HCT116 (cell line): ENCODE measurements around the gene ZNF560.

Experiments used
- EZH2 ChIP-seq: fragments of 200-600 bp; sonication (generic); IDR thresholded peaks from 2 replicates; pipeline ENCODE4 v1.6.1; 2017; ENCODE audit warnings: antibody characterized with exemption, mixed run types
- EZH2phosphoT487 ChIP-seq: fragments of 200-600 bp; IDR thresholded peaks from 2 replicates; pipeline ENCODE4 v1.6.1; 2018; ENCODE audit warnings: antibody characterized with exemption, borderline replicate concordance
- JUND ChIP-seq: IDR thresholded peaks from 2 replicates; pipeline ENCODE4 v1.6.1; 2012
- POLR2A ChIP-seq: IDR thresholded peaks from 2 replicates; pipeline ENCODE4 v1.7.0; 2011; ENCODE audit warnings: borderline replicate concordance; ENCODE audit not compliant: insufficient read depth, insufficient read length; ENCODE audit errors: extremely low read depth
- SIN3A ChIP-seq: IDR thresholded peaks from 2 replicates; pipeline ENCODE4 v1.6.1; 2012; ENCODE audit warnings: low read depth
- TCF7L2 ChIP-seq: IDR thresholded peaks from 2 replicates; pipeline ENCODE4 v1.7.0; 2011; ENCODE audit warnings: borderline replicate concordance, inconsistent platforms; ENCODE audit not compliant: insufficient read depth, insufficient read length; ENCODE audit errors: extremely low read depth
- ZFX ChIP-seq: fragments of 450-650 bp; IDR thresholded peaks from 2 replicates; pipeline ENCODE4 v1.6.1; 2017
- ZNF274 ChIP-seq: fragments of 200-500 bp; sonication (Bioruptor generic); IDR thresholded peaks from 2 replicates; pipeline ENCODE4 v1.6.1; 2014; ENCODE audit warnings: mild to moderate bottlenecking, low read depth, low read length, inconsistent platforms
- TF ChIP-seq, protein P1 (sequence below), 3 experiments: fragments of 200-600 bp in 1 of 3; sonication (generic) in 1 of 3; IDR thresholded peaks in 2 of 3; conservative IDR thresholded peaks in 1 of 3; 2 replicates each; pipeline ENCODE4 v1.5.1; 2012 to 2017; ENCODE audit warnings: low read depth in 2 of 3, low read length in 2 of 3, antibody characterized with exemption in 1 of 3, borderline replicate concordance in 1 of 3, control low read depth in 1 of 3, mild to moderate bottlenecking in 1 of 3, mixed read lengths in 1 of 3, mixed run types in 1 of 3, moderate library complexity in 1 of 3; ENCODE audit not compliant: insufficient read depth in 1 of 3
- TF ChIP-seq, protein P2 (sequence below): IDR thresholded peaks from 2 replicates; pipeline ENCODE4 v1.6.1; 2012; ENCODE audit warnings: low read depth

DNA sequence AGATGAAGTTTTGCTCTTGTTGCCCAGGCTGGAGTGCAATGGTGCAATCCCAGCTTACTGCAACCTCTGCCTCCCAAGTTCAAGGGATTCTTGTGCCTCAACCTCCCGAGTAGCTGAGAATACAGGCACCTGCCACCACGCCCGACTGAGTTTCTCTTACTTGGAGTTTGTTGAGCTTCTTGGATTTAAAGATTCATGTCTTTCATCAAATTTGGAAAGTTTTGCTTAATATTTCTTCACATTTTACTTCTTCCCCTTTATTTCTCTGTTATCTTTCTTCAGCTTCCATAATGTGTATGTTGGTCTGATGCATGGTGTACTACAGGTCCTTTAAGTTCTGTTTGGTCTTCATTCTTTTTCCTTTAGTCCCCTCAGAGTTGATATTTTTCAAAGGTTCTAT lies 8.9 kb upstream of the ZNF560 start:
- no peak for TF ChIP-seq ZFX
- TF ChIP-seq, protein P1, sequence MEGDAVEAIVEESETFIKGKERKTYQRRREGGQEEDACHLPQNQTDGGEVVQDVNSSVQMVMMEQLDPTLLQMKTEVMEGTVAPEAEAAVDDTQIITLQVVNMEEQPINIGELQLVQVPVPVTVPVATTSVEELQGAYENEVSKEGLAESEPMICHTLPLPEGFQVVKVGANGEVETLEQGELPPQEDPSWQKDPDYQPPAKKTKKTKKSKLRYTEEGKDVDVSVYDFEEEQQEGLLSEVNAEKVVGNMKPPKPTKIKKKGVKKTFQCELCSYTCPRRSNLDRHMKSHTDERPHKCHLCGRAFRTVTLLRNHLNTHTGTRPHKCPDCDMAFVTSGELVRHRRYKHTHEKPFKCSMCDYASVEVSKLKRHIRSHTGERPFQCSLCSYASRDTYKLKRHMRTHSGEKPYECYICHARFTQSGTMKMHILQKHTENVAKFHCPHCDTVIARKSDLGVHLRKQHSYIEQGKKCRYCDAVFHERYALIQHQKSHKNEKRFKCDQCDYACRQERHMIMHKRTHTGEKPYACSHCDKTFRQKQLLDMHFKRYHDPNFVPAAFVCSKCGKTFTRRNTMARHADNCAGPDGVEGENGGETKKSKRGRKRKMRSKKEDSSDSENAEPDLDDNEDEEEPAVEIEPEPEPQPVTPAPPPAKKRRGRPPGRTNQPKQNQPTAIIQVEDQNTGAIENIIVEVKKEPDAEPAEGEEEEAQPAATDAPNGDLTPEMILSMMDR (IDR thresholded peaks at IDR 0.05 in 2 of 3, conservative IDR thresholded peaks at IDR 0.05 in 1 of 3; ENCODE audit: borderline replicate concordance in 1 of 3, insufficient read depth in 1 of 3, low read depth in 2 of 3, low read length in 2 of 3), result no peak
- no peak for TF ChIP-seq POLR2A
- no peak for TF ChIP-seq TCF7L2
- TF ChIP-seq EZH2phosphoT487, result no peak
- TF ChIP-seq SIN3A, result no peak
- no peak for TF ChIP-seq EZH2
- TF ChIP-seq, protein P2, sequence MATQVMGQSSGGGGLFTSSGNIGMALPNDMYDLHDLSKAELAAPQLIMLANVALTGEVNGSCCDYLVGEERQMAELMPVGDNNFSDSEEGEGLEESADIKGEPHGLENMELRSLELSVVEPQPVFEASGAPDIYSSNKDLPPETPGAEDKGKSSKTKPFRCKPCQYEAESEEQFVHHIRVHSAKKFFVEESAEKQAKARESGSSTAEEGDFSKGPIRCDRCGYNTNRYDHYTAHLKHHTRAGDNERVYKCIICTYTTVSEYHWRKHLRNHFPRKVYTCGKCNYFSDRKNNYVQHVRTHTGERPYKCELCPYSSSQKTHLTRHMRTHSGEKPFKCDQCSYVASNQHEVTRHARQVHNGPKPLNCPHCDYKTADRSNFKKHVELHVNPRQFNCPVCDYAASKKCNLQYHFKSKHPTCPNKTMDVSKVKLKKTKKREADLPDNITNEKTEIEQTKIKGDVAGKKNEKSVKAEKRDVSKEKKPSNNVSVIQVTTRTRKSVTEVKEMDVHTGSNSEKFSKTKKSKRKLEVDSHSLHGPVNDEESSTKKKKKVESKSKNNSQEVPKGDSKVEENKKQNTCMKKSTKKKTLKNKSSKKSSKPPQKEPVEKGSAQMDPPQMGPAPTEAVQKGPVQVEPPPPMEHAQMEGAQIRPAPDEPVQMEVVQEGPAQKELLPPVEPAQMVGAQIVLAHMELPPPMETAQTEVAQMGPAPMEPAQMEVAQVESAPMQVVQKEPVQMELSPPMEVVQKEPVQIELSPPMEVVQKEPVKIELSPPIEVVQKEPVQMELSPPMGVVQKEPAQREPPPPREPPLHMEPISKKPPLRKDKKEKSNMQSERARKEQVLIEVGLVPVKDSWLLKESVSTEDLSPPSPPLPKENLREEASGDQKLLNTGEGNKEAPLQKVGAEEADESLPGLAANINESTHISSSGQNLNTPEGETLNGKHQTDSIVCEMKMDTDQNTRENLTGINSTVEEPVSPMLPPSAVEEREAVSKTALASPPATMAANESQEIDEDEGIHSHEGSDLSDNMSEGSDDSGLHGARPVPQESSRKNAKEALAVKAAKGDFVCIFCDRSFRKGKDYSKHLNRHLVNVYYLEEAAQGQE, result no peak
- no peak for TF ChIP-seq JUND
- no peak for TF ChIP-seq ZNF274
